ENCODE data around the gene ZNF700.
"Not testable (repeated sequence)": the region's sequence is repeated elsewhere in the genome, so short reads cannot be mapped to it uniquely, and the experiment has no call there.

DNA sequence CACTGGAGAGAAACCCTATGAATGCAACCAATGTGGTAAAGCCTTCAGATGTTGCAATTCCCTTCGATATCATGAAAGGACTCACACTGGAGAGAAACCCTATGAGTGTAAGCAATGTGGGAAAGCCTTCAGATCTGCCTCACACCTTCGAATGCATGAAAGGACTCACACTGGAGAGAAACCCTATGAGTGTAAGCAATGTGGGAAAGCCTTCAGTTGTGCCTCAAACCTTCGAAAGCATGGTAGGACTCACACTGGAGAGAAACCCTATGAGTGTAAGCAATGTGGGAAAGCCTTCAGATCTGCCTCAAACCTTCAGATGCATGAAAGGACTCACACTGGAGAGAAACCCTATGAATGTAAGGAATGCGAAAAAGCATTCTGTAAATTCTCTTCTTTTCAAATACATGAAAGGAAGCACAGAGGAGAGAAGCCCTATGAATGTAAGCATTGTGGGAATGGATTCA is 24.7 kb downstream of the ZNF700 start:
- TF ChIP-seq, protein P1, sequence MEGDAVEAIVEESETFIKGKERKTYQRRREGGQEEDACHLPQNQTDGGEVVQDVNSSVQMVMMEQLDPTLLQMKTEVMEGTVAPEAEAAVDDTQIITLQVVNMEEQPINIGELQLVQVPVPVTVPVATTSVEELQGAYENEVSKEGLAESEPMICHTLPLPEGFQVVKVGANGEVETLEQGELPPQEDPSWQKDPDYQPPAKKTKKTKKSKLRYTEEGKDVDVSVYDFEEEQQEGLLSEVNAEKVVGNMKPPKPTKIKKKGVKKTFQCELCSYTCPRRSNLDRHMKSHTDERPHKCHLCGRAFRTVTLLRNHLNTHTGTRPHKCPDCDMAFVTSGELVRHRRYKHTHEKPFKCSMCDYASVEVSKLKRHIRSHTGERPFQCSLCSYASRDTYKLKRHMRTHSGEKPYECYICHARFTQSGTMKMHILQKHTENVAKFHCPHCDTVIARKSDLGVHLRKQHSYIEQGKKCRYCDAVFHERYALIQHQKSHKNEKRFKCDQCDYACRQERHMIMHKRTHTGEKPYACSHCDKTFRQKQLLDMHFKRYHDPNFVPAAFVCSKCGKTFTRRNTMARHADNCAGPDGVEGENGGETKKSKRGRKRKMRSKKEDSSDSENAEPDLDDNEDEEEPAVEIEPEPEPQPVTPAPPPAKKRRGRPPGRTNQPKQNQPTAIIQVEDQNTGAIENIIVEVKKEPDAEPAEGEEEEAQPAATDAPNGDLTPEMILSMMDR (IDR thresholded peaks at IDR 0.05), result not testable (repeated sequence)
- TF ChIP-seq POLR2A (IDR thresholded peaks at IDR 0.05), result not testable (repeated sequence)
